Gastrocnemius medialis (tissue), 4 donors: ENCODE measurements around the gene TMEM106C.

Experiments
- CTCF ChIP-seq, 5 experiments: fragments of 450-650 bp in 3 of 5; fragments of 200-600 bp in 2 of 5; sonication (generic) in 2 of 5; IDR thresholded peaks in 4 of 5; conservative IDR thresholded peaks in 1 of 5; 1 replicate in 4 of 5; 2 replicates in 1 of 5; pipeline ENCODE4 v1.5.1; 2016 to 2019; ENCODE audit warnings: antibody characterized with exemption in 5 of 5, mild to moderate bottlenecking in 3 of 5, moderate library complexity in 3 of 5
- POLR2A ChIP-seq, 2 donors: fragments of 450-650 bp; IDR thresholded peaks; one replicate each; pipeline ENCODE4 v1.6.1; 2017; ENCODE audit warnings: antibody characterized with exemption in 2 of 2, mild to moderate bottlenecking in 2 of 2, moderate library complexity in 2 of 2

GRCh38 chr12:47990351-47991105, 27.1 kb downstream of the TMEM106C start:
- no peak for TF ChIP-seq CTCF (IDR thresholded peaks at IDR 0.05 in 4 of 5, conservative IDR thresholded peaks at IDR 0.05 in 1 of 5)
- TF ChIP-seq POLR2A (IDR thresholded peaks at IDR 0.05): no peak
